Stimulated activated CD8-positive, alpha-beta memory T cell treated with anti-CD3 and anti-CD28 coated beads, Interleukin-15, amount 100 ng/mL, for 4 hours (primary cell): ENCODE measurements around the gene GRIP1.
"Not testable (repeated sequence)": the region's sequence is repeated elsewhere in the genome, so short reads cannot be mapped to it uniquely, and the experiment has no call there.

ENCODE experiments used
- DNase-seq, 2 donors: peaks; one replicate each; pipeline ENCODE4 v3.0.0-alpha.2; 2020; ENCODE audit warnings: low read depth in 2 of 2

Gene GRIP1

DNA sequence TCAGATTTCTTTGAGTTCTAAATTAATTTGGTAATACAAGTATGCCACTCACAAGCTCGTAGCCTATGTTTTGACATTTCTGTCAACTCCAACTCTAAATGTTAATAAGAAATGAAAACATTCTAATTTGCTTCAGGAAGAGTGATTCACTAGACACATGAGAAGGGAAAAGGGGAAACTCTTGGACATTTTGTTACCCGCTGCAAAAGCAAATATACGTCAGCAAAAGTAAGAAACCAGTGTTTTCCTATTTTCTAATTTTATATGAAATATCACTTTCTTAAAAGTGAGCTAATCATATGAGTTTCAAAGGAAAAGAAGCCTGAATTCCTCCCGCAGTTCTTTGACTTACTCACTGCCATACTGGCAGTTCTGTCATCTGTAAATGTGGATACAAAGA, 162.3 kb downstream of the GRIP1 start:
- DNase-seq, result no peak

DNA sequence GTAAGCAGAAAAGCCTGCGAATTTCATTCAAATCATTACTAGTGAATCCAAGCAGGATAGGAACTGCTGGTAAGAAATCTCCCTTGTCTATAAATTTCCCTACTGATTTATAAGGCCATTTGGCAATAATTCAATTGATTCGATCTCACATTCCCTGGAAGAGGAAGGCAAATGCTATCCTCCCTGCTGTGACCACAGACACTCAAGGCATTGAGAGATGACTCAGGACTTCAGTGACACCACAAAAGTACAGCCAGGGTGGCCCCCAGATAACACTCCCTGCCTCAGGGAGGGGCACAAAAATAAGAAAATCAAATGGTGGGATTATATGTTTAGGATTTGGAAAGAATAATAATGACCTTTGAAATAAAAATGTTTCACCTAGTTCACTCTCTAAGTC, 162.7 kb downstream of the GRIP1 start:
- no peak for DNase-seq

DNA sequence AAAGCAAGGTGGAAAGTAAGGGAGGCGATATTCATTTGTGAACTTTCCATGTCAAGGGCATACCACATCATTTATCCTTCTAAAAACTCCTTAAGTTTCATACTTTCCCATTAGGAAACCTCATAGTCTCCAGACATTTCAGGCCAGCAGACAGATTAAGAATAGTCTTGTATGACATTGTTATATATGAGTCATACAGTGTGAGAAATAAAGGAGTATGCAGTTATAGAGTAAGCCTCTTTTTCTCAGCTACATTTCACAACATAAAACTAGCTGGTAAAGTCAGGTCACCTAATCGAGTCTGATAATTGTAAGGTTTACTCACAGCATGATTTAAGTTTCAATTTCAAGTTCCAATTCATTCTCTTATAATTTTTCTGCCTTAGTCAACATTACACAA, 164.3 kb downstream of the GRIP1 start:
- DNase-seq, result no peak

DNA sequence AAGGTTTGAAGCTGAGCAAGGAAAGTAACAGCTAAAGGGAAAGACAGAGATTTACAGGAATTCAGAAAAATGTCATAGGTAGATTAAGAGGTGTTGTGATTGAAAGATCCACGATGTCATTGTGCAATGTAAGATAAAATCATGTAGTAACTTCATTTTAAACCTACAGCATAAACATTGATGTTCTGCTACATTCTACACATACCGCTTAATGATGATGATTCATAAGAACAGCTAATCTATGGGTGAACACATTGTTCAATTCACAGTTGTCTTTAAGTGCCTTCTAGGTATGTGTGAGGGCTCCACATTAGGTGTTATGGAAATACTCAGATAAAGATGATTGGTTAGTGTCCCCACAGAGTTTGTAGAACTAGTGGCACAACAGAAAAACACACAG, 170.9 kb downstream of the GRIP1 start:
- no peak for DNase-seq

DNA sequence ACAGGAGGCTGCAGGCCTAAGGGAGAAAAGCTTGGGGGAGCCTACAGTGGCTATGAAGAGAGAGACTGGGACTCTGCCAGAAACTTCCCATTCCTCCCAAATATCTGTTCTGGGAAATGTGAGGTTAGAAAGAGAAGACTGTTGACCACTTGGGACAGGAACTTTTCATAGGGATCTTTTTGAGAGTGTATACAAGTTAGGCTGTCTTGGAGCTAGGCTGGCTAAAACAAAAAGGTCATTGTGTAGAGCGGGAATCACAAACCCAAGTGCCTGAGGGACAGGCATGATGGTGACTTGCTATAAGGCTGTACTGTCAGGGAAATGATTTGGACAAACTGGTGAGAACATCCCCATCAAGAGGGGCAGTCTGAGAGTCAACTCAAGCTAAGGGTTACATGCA, 175.1 kb downstream of the GRIP1 start:
- DNase-seq, result no peak

DNA sequence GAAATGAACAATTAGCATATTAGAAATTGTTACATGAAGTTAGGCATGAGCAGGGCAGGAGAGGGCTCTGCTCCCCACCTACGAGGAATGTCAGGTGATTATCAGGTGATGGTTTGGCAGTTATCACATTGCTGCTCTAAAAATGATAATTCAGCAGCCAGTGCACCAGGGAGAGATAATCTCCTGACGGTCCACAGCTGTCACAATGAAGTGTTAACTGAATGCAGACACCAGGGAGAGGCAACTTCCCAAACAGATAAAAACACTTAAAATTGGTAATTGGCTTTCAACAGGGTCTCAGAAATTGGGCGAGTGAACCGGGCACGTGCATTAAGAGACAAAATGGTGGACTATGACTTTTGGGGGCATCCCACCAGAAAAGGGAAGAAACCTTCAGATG, 176.0 kb downstream of the GRIP1 start:
- DNase-seq, result no peak

DNA sequence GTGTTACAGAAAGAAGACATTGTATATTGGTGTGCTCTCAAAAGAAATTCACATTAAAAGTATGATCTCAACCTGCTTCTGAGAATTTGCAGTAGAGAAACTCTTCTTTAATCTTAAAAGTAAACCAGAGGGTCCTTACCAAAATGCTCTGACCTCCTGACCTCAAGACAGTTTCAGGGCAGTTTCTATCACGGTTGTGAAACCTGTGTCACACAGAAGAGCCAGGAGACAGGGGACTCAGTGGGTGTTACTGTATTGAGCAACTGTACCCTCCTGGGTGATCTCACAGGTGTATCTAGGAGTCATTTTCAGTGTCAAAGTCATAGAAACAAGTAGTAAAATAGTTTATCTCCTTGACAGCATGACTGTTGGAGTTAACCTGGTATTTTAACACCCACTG, 178.0 kb downstream of the GRIP1 start:
- no peak for DNase-seq

DNA sequence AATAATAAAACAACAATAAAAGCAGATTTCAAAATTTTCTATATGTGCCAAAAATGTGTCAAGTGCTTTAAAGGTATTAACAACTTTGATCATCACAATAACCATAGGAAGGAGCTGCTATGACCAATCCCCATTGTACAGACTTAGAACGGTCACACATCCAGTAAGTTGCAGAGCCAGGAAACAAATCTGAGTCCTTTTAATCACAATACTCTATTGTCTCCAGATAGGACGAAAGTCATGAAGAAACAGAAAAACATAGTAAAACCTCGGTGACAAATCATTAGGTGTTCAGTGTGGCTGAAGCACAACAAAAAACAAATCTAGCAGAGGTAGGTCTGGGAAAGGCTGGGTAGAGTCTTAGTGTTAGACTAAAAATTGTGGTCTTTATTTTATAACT, 178.8 kb downstream of the GRIP1 start:
- no peak for DNase-seq

DNA sequence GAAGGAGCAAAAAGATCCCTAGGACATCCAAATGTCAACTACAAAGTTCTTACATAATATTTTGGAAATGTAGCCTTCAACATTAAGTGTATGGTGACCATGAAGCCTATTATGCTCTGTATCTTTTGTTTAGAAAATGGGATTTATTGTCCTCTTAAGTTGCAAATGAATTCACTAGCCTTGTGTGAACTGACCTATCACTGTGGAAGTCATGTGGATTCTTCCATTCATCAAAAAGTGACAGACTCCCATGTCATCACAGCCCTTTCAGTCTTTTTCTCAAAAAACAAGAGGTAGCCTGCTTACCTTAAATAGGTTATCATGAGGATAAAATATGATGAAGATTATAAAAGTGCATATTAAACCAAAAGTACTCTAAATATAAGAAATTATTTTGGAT, 179.9 kb downstream of the GRIP1 start:
- no peak for DNase-seq

DNA sequence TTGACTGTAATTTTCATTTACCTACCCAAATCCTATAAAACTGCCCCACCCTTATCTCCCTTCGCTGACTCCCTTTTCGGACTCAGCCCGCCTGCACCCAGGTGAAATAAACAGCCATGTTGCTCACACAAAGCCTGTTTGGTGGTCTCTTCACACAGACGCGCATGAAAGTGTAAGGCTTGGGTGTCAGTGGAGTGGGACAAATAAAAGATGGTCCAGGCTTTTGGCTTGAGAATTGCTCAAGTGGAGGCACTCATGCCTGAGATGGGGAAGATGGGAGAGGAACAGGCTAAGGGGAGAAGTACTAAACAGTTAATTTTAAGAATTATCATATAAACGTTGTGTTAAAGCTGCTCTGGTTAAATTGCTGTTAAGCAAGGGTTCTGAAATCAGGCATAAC, 180.8 kb downstream of the GRIP1 start:
- DNase-seq, result not testable (repeated sequence)

DNA sequence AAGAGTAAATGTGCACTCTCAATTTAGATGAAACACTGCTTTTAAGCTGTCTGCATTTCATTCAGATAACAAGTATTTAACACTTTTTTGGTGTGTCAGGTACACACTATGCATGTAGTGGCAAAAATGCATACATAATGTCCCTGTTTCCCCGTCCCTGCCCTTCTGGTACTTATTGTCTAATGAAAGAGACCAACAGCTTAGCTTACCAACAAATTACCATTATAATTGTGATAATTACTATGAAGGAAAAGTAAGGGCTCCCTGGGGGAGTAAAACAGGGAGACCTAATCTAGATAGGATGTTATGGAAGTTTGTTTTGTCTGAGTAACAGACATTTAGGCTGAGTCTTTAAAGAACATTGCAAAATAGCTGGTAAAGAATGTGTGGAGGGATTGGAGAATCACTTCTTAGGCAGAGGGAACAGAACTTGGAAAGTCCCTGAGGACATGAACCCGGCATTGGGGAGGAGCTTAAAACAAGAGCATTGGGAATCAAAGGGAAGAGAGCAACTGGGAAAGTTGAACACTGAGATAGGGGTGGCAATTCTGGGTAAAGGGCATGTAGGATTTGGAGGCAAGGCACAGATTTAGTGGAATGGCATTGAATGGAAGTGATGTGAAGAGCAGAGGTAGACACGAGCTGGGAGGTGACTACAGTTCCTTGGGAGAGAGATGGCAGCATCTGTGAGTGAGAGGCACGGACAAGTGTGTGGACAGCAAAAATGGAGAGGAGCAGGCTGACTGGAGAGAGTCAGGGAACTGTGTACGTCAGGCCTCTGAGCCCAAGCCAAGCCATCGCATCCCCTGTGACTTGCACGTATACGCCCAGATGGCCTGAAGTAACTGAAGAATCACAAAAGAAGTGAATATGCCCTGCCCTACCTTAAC, 181.6 kb downstream of the GRIP1 start:
- DNase-seq, result no peak

DNA sequence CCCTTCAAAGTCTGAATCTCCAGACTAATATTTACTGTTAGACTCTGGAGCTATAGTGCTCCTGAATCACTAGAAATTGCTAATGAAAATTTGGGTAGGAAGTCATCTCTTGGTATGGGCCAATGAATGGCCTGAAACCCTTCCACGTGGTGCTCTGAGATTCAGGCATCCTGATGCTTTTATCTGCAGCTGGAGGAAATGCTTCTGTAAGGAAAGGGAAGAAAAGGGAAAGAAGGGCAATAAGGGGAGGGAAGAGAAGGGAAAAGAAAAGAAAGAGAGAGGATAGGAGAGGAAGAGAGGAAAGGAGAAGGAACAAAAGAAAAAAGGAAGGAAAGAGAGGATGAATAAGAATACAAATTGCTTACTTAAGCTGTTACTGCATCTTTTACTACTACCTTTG, 182.3 kb downstream of the GRIP1 start:
- no peak for DNase-seq

DNA sequence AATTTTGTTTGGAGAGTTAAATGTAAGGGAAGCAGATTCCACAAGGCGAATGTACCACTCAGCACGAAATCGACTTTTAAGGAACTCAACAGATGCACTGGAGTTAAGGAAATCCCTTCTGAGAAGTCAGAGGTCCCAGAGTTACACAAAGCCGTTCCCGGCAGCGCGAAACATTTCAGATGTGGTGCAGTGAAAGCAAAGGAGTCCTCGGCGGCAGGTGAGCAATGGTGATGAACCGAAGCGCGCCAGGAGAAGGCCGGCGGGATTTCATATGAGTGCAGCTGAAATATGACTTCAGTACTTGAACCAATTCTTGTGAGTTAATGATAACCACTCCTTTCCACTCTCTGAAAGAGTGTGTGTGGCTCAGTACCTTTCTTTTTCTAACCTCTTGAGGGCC, 183.2 kb downstream of the GRIP1 start:
- no peak for DNase-seq

DNA sequence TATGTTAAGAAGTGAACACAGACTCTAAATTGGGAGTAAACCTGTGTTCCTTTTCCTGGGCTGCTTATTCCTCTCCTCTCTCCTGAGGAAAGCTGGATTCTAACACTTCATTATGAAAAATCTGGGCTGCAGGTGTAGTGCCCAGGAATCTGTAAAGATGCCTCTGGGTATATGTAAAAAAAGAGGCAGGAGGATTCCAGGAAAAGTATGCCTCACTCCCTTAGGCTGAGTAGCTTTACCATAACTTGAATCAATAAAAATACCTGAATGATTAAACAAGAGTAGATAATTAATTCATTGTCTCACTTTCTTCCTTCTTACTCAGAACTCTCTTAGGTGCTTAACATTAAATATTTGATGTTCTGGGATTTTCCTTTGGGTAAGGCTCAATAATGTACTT, 185.1 kb downstream of the GRIP1 start:
- no peak for DNase-seq

DNA sequence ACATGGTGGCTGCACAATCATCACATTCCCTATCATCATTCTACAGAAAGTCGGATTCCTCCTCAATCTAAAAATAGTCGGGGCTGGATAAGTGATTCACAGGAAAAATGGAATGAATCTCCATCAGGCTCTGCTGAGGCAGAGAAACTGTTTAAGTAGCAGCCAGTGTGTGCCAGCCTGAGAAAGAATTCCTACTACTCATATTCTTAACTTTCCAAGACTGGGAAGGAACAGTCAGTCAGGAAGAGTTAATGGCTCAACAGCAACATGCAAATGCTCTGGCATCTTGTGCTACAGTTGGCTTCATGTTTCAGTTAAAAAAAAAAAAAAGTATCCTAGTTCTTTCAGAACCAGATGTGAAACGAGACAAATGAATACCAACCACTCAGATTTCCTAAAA, 187.0 kb downstream of the GRIP1 start:
- DNase-seq, result no peak

DNA sequence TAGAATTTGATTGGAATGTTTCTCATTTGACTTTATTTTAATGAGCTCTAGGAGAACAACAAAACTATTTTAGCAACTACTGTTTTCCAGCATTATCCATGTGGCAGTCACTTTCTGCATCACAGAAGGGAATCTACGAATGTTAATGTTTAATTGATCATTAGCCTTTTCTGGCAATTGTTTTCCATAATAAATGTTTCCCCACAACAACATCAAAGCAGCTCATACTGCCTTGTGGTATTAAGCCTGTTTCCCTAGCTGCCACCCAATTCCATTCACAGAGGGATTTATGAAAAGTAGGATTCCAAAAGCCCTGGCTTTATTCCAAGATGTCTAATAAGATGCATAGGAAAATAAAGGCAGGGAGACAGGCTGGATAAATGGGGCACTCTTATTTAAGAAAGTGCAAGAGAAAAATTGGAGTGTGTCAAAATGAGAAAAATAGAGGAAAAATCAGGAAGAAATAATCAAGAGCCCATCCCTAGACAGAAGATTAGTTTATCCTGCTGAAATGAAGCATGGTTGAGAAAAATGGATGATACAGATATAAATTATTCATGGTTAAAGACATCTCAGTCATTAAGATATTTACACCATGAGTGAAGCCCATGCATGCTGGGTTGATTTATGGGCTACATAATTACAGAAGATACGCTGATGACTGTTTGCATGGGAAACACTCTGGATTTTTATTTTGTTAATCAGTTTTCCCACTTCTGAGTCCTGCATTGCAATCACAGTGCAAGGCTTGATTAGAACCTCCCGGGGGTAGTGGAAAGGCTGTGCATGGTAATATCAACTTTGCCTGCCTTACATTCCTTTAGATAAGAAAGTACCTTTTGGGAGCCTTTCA, 196.3 kb downstream of the GRIP1 start:
- DNase-seq, result no peak

DNA sequence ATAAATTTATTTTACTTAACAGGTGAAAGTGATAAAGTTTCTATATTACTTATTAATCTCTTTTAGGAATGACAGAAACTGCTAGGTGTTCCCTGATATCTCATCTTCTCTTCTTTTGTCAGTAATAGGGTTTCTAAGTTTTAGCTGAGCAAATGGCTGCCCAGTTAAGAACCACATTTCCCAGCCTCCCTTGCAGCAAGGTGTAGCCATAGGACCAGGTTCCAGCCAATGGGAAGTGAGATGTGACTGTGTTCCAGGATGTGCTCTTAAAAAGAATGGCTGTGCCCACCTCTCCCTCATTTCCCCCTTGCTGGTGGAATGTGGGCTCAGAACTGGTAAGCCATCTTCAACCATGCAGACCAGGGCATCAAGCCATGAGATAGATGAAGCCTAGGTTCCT, 210.9 kb downstream of the GRIP1 start:
- no peak for DNase-seq

DNA sequence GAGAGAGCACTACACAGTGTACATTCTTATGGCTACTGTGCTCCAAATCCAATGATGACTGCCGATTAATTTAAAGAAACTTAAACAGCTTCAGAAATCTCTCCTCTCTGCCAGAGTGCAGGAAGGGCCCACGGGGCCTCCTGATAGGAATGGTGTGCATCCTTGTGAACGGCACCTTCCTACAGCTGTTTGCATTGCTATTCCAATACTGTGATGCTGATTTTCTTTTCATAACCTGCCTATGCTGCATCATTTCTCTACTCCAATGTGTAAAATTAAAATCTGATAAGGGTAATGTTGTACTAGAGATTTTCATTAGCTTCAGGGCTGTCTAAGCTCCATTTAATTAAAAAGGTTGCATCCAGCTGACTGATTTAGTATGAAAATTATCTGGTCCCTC, 217.5 kb downstream of the GRIP1 start:
- DNase-seq, result no peak

DNA sequence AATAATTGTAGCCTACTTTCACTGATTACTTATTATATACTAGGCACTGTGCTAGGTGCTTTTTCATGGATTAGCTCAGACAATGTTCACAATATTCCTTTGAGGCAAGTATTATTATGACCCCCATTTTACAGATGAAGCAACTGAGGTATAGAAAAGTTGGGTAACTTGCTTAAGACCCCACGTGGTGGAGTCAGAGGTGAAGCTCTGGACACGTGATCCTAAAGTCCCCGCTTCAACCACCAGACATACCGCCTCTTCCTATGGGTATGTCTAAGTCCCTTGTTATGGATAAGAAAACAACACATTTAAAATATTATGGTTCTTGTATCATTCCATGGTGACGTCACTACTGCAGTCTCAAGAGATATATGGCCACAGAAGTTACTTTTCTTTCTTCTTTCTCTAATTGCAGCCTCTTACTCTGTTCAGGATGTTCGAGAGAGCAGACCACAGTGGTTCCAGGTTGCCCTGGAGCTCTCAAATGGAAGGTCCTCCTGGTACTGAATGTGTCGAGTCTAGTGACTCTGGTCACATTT, 218.9 kb downstream of the GRIP1 start:
- no peak for DNase-seq

DNA sequence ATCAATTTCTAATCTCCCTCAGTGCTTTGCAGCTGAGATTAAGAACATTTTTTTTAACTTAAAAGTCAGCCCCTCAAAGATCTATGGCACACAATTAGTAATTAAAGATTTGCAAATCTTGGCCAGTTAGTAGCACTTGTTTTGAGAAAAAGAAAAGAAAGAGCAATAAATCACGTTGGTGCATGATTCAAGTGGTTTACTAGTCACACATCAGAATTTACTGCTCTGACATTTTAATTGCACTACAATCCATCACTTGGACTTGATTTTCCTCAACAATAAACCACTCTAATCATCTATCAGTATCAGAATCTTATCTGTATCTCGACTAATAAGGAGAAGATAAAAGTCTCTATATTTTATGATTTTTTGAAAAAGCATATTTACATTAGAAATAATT, 222.3 kb downstream of the GRIP1 start:
- DNase-seq, result no peak

DNA sequence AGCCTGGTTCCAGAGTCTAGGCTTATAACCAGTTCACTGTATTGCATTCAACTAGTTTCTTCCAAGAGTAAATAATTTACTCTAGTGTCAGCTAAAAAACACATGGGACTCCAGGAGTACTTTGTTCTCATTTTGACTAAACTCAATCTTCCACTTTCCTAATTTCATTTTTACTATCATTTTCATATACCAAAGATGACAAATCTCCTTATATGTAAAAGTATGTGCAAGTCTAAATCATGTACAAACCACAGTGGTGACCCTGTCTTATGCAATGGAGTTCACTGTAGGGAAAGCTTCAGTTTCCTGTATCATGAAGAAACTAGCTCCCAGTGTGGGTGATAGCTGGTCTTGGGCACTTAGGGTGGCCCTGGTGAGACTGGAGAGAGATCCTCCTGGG, 225.0 kb downstream of the GRIP1 start:
- DNase-seq, result no peak

DNA sequence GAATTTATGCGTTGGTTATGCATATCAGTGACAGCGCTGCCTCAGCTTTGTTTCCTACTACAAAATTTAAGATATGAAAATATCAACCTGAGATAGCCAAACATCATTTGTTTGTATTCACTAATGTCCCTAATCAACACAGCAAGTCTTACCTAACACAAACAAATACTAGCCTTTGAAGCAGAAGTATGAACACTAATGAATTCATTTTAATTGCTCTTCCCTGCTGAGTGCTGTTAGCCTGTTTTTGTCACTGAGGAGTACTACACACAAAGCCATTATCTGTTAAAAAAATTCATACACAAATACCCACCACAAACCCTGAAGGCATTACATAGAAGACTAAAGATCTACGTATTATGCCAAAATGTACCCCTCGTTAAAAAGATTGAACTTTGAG, 225.8 kb downstream of the GRIP1 start:
- DNase-seq, result no peak

DNA sequence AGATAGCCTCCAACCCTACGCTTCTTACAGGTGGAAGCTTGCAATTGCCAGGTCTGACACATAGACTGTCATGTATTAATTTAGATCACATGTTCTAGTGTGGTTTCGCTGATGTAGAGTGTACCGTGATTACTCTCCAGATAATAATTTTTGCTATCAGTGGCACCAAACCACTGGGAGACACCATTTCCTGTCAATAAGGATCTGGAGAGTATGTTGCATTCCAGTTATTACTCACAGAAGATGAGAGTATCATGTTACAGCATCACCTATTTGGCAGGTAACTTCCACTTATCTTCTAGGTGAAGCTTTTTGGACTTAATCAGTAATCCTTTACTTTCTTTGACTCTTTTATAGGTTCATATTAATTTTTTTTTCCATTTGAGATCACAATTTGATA, 229.3 kb downstream of the GRIP1 start:
- no peak for DNase-seq
